ENCODE data around the gene PLCB1.

The PLCB1 gene

DNA sequence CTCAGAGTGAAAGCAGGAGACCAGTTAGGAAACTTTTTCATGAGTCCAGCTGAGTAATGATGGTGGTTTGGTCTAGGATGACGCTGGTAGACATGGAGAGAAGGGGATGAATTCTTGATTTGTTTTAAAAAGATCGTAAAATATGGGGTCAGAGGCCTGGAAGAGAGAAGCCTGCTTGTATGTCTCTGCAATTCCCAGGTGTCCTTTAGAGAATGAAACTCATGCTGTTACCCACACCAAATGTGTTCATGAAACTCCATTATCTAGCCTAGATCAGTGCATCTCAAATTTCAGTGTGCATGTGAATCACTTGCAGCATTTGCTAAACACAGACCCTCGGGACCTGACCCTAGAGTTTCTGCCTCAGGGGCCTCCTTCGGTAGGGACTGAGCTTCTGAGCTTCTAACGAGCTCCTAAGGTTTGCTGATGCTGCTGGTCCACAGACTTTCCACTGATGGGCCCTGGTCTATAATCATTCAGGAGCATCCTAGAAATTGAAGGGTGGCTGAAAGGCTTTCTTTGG lies 634.9 kb downstream of the PLCB1 start:
- no peak overlapping the region for H3K4me3 ChIP-seq (ENCODE audit: low read depth, low read length)
- DNase-seq (ENCODE audit: low read depth) = no peak
- in situ Hi-C loops (cut with HindIII; ENCODE audit: low sequenced_read_pairs) = loop anchor here (25.0 kb wide), 1 partner anchor 595 kb away; no protein-coding TSS in a partner anchor
- TF ChIP-seq, protein P1, sequence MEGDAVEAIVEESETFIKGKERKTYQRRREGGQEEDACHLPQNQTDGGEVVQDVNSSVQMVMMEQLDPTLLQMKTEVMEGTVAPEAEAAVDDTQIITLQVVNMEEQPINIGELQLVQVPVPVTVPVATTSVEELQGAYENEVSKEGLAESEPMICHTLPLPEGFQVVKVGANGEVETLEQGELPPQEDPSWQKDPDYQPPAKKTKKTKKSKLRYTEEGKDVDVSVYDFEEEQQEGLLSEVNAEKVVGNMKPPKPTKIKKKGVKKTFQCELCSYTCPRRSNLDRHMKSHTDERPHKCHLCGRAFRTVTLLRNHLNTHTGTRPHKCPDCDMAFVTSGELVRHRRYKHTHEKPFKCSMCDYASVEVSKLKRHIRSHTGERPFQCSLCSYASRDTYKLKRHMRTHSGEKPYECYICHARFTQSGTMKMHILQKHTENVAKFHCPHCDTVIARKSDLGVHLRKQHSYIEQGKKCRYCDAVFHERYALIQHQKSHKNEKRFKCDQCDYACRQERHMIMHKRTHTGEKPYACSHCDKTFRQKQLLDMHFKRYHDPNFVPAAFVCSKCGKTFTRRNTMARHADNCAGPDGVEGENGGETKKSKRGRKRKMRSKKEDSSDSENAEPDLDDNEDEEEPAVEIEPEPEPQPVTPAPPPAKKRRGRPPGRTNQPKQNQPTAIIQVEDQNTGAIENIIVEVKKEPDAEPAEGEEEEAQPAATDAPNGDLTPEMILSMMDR (IDR thresholded peaks at IDR 0.05; ENCODE audit: low read depth, low read length, missing control alignments) = no peak

DNA sequence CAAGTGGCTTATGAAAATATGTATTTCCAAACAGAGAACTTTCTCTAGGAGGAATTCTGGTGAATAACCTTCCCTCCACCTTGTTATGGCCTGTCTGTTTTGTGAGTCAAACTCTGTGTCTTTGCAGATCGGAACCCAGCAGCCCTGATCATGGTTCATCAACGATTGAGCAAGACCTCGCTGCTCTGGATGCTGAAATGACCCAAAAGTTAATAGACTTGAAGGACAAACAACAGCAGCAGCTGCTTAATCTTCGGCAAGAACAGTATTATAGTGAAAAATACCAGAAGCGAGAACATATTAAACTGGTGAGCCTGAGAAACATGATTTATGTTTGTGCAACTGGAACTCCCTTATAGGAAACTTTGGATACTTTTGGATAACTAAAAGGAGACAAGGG lies 642.3 kb downstream of the PLCB1 start:
- in situ Hi-C loops (cut with HindIII; ENCODE audit: low sequenced_read_pairs) = loop anchor here (25.0 kb wide), 1 partner anchor 588 kb away; no protein-coding TSS in a partner anchor
- TF ChIP-seq, protein P1 (IDR thresholded peaks at IDR 0.05; ENCODE audit: low read depth, low read length, missing control alignments) = no peak
- no peak for DNase-seq (ENCODE audit: low read depth)
- H3K4me3 ChIP-seq (ENCODE audit: low read depth, low read length) = no peak overlapping the region

DNA sequence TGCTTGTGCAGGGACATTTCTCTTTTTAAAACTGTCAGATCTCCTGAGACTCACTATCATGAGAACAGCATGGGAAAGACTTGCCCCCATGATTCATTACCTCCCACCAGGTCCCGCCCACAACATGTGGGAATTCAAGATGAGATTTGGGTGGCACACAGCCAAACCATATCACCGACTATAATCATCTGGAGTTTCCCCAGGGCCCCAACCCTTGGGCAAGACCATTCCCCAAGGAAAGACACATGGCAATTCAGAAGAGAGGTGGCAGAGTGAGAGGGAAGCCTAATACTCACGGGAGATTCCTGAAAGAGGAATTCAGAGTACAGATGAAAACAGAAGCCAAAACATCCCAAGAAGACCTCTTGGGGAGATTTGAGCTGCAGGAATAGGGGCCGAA lies 645.8 kb downstream of the PLCB1 start:
- in situ Hi-C loops (cut with HindIII; ENCODE audit: low sequenced_read_pairs) = no loop called here
- DNase-seq (ENCODE audit: low read depth) = no peak
- TF ChIP-seq, protein P1 (IDR thresholded peaks at IDR 0.05; ENCODE audit: low read depth, low read length, missing control alignments) = no peak
- no peak overlapping the region for H3K4me3 ChIP-seq (ENCODE audit: low read depth, low read length)

DNA sequence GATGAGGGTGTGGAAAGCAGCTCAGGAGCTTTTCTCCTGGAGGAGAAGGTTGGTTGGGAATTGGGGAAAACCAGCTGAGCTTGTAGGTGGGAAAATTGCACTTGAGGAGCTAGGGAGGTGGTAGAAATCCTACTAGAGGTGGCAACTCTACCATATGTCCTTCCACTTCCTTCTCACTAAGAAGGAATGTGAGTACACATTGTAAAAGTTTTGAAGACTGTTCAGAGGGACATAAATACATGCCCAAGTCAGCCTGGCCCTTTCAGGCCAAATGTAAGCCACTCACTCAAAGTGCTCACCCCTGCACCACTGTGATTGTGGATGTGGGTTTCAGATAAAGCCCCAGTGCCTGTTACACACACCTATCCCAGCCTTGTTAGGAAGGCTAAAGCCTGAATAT lies 646.3 kb downstream of the PLCB1 start:
- in situ Hi-C loops (cut with HindIII; ENCODE audit: low sequenced_read_pairs) = no loop called here
- TF ChIP-seq, protein P1 (IDR thresholded peaks at IDR 0.05; ENCODE audit: low read depth, low read length, missing control alignments) = no peak
- DNase-seq (ENCODE audit: low read depth) = no peak
- no peak overlapping the region for H3K4me3 ChIP-seq (ENCODE audit: low read depth, low read length)

DNA sequence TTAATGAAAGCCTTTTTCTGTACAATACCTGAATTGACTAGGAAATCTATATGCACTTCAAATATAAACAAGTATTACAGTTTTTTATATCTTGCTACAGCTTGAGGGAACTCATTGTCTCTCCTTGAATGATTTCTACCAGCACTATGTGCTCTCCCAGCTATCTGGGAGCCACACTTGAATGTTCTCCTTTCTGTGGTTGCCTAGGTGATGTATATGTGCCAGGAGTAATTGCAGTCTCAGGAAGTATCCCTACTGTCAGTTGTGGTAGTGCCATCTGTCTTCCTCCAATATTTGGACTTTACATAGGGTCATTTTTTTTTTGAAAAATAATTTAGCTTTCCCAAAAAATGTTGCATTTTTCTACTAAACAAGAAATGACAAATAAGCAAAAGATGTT lies 648.8 kb downstream of the PLCB1 start:
- in situ Hi-C loops (cut with HindIII; ENCODE audit: low sequenced_read_pairs) = no loop called here
- TF ChIP-seq, protein P1 (IDR thresholded peaks at IDR 0.05; ENCODE audit: low read depth, low read length, missing control alignments) = no peak
- no peak overlapping the region for H3K4me3 ChIP-seq (ENCODE audit: low read depth, low read length)
- DNase-seq (ENCODE audit: low read depth) = no peak

DNA sequence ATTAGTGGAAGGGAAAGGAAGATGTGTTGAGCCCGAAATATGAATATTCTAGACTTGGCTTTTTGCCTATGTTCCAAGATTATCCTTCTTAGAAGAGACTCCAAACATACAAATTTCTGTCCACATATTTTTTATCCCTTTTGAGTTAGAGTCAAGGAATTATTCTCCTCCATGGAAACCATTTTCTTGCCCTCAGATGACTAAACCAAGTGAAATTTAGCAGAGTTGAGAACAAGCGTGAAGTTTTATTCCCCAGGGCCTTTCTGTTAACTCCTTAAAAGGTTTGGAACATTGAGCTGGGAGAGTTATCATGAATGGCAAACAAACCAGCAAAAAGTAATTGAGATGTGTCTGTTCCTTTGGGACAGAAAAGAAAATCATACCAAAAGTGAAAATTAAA lies 650.7 kb downstream of the PLCB1 start:
- TF ChIP-seq, protein P1 (IDR thresholded peaks at IDR 0.05; ENCODE audit: low read depth, low read length, missing control alignments) = no peak
- no peak for DNase-seq (ENCODE audit: low read depth)
- H3K4me3 ChIP-seq (ENCODE audit: low read depth, low read length) = no peak overlapping the region
- in situ Hi-C loops (cut with HindIII; ENCODE audit: low sequenced_read_pairs) = no loop called here
